NB4 (cell line): ENCODE data around the gene AIG1.

ENCODE experiments used
- CTCF ChIP-seq: IDR thresholded peaks from one replicate; pipeline ENCODE4 v1.5.1; 2012; ENCODE audit warnings: low read depth, low read length
- MAX ChIP-seq: IDR thresholded peaks from 2 replicates; pipeline ENCODE4 v1.6.1; 2011; ENCODE audit warnings: low read depth, low read length
- MYC ChIP-seq: IDR thresholded peaks from 2 replicates; pipeline ENCODE4 v1.6.1; 2011; ENCODE audit warnings: low read depth, low read length
- POLR2A ChIP-seq: IDR thresholded peaks from 2 replicates; pipeline ENCODE4 v1.6.1; 2011; ENCODE audit warnings: mild to moderate bottlenecking; ENCODE audit not compliant: insufficient read length; ENCODE audit errors: extremely low read depth

GRCh38 chr6:143191361-143191760, 130.7 kb downstream of the AIG1 start:
- TF ChIP-seq MAX: no peak
- TF ChIP-seq CTCF: no peak
- TF ChIP-seq POLR2A: no peak
- TF ChIP-seq MYC: no peak
